ENCODE measurements around the gene SSTR3.
A peak's percentile ranks its signal among the peaks of the same experiment; 100 is the strongest.

SSTR3 gene

GRCh38 chr22:37164505-37164887 lies 47.8 kb downstream of the SSTR3 start:
- ATAC-seq (ENCODE audit: low read depth) = no peak
- Mint-ChIP-seq H3K9me3 (no peaks in the 10 kb centered on the region), H3K27ac (peak overlapping the region; percentile 62), H3K4me3 (no peak overlapping the region), H3K4me1 (peaks cover 31% of the 10 kb centered on the region), H3K36me3 (no peaks in the 10 kb centered on the region), H3K27me3 (no peaks in the 10 kb centered on the region)
- DNase-seq (ENCODE audit: low spot score in 2 of 2) = no peak

GRCh38 chr22:37163575-37164504 lies 48.4 kb downstream of the SSTR3 start:
- H3K4me3 Mint-ChIP-seq = peak overlapping the region; percentile 43
- DNase-seq (ENCODE audit: low spot score in 2 of 2) (no peak), ATAC-seq (ENCODE audit: low read depth) (peak; percentile 19)
- H3K27ac Mint-ChIP-seq = peak overlapping the region; percentile 62
- H3K27me3 Mint-ChIP-seq = no peaks in the 10 kb centered on the region
- no peaks in the 10 kb centered on the region for H3K36me3 Mint-ChIP-seq
- no peaks in the 10 kb centered on the region for H3K9me3 Mint-ChIP-seq
- H3K4me1 Mint-ChIP-seq = peaks cover 31% of the 10 kb centered on the region

- H3K27ac Mint-ChIP-seq = peak overlapping the region; percentile 35
- no peak for DNase-seq (ENCODE audit: low spot score in 2 of 2)
- H3K36me3 Mint-ChIP-seq = no peaks in the 10 kb centered on the region
Measured at GRCh38 chr22:37163096-37163489, 49.2 kb downstream of the SSTR3 start.

GRCh38 chr22:37162221-37163095 lies 49.8 kb downstream of the SSTR3 start:
- Mint-ChIP-seq H3K4me1 (peaks cover 28% of the 10 kb centered on the region), H3K4me3 (peak overlapping the region; percentile 38), H3K36me3 (no peaks in the 10 kb centered on the region), H3K27ac (peak overlapping the region; percentile 35), H3K27me3 (peaks cover 2% of the 10 kb centered on the region), H3K9me3 (no peaks in the 10 kb centered on the region)
- peak; percentile 89 for ATAC-seq (ENCODE audit: low read depth)
- peak in 1 of 2 donors; percentile 51 for DNase-seq (ENCODE audit: low spot score in 2 of 2)

More at GRCh38 chr22:37163096-37163489, 49.2 kb downstream of the SSTR3 start:
- H3K4me3 Mint-ChIP-seq = peak overlapping the region; percentile 38
- no peak for ATAC-seq (ENCODE audit: low read depth)
- no peaks in the 10 kb centered on the region for H3K27me3 Mint-ChIP-seq
- no peaks in the 10 kb centered on the region for H3K9me3 Mint-ChIP-seq
- peaks cover 31% of the 10 kb centered on the region for H3K4me1 Mint-ChIP-seq

GRCh38 chr22:37161443-37161842 lies 50.8 kb downstream of the SSTR3 start:
- no peak overlapping the region for H3K27ac Mint-ChIP-seq
- no peak for DNase-seq (ENCODE audit: low spot score in 2 of 2)
- peaks cover 5% of the 10 kb centered on the region for H3K27me3 Mint-ChIP-seq
- ATAC-seq (ENCODE audit: low read depth) = no peak
- H3K4me3 Mint-ChIP-seq = no peak overlapping the region
- no peaks in the 10 kb centered on the region for H3K9me3 Mint-ChIP-seq
- peaks cover 21% of the 10 kb centered on the region for H3K4me1 Mint-ChIP-seq
- no peaks in the 10 kb centered on the region for H3K36me3 Mint-ChIP-seq

- DNase-seq (ENCODE audit: low spot score in 2 of 2) (no peak), ATAC-seq (ENCODE audit: low read depth) (no peak)
- peaks cover 20% of the 10 kb centered on the region for H3K4me1 Mint-ChIP-seq
- H3K27ac Mint-ChIP-seq = no peak overlapping the region
- H3K27me3 Mint-ChIP-seq = peaks cover 10% of the 10 kb centered on the region
- H3K36me3 Mint-ChIP-seq = no peaks in the 10 kb centered on the region
- H3K9me3 Mint-ChIP-seq = no peaks in the 10 kb centered on the region
- no peak overlapping the region for H3K4me3 Mint-ChIP-seq
Measured at GRCh38 chr22:37160027-37160426, 52.2 kb downstream of the SSTR3 start.

- peaks cover 10% of the 10 kb centered on the region for H3K27me3 Mint-ChIP-seq
- no peaks in the 10 kb centered on the region for H3K9me3 Mint-ChIP-seq
- H3K36me3 Mint-ChIP-seq = no peaks in the 10 kb centered on the region
- H3K4me1 Mint-ChIP-seq = peaks cover 14% of the 10 kb centered on the region
- H3K4me3 Mint-ChIP-seq = no peak overlapping the region
- DNase-seq (ENCODE audit: low spot score in 2 of 2) (no peak), ATAC-seq (ENCODE audit: low read depth) (no peak)
- H3K27ac Mint-ChIP-seq = no peak overlapping the region
Measured at GRCh38 chr22:37158963-37159290, 53.4 kb downstream of the SSTR3 start.

- Mint-ChIP-seq H3K4me3 (no peak overlapping the region), H3K27ac (no peak overlapping the region)
Measured at GRCh38 chr22:37157516-37158285, 54.6 kb downstream of the SSTR3 start.

GRCh38 chr22:37156686-37157435 lies 55.4 kb downstream of the SSTR3 start:
- no peak overlapping the region for H3K4me3 Mint-ChIP-seq
- peaks cover 10% of the 10 kb centered on the region for H3K27me3 Mint-ChIP-seq
- no peak for ATAC-seq (ENCODE audit: low read depth)
- no peak for DNase-seq (ENCODE audit: low spot score in 2 of 2)
- peaks cover under 1% of the 10 kb centered on the region for H3K4me1 Mint-ChIP-seq
- H3K36me3 Mint-ChIP-seq = no peaks in the 10 kb centered on the region
- no peaks in the 10 kb centered on the region for H3K9me3 Mint-ChIP-seq
- no peak overlapping the region for H3K27ac Mint-ChIP-seq

More at GRCh38 chr22:37157516-37158285, 54.6 kb downstream of the SSTR3 start:
- ATAC-seq (ENCODE audit: low read depth) = no peak
- no peak for DNase-seq (ENCODE audit: low spot score in 2 of 2)
- H3K4me1 Mint-ChIP-seq = peaks cover 8% of the 10 kb centered on the region
- H3K36me3 Mint-ChIP-seq = no peaks in the 10 kb centered on the region
- peaks cover 10% of the 10 kb centered on the region for H3K27me3 Mint-ChIP-seq
- H3K9me3 Mint-ChIP-seq = no peaks in the 10 kb centered on the region

- Mint-ChIP-seq H3K27ac (no peak overlapping the region), H3K27me3 (peaks cover 10% of the 10 kb centered on the region), H3K4me3 (no peak overlapping the region), H3K4me1 (no peaks in the 10 kb centered on the region), H3K9me3 (peaks cover under 1% of the 10 kb centered on the region), H3K36me3 (peaks cover under 1% of the 10 kb centered on the region)
- DNase-seq (ENCODE audit: low spot score in 2 of 2) (no peak), ATAC-seq (ENCODE audit: low read depth) (no peak)
Measured at GRCh38 chr22:37155971-37156370, 56.3 kb downstream of the SSTR3 start.

- Mint-ChIP-seq H3K27me3 (peaks cover 10% of the 10 kb centered on the region), H3K4me3 (no peak overlapping the region), H3K36me3 (peaks cover 5% of the 10 kb centered on the region), H3K27ac (no peak overlapping the region), H3K4me1 (peaks cover 2% of the 10 kb centered on the region), H3K9me3 (peaks cover 4% of the 10 kb centered on the region)
- DNase-seq (ENCODE audit: low spot score in 2 of 2) (no peak), ATAC-seq (ENCODE audit: low read depth) (no peak)
Measured at GRCh38 chr22:37154925-37155712, 57.2 kb downstream of the SSTR3 start.
